H1 (cell line): ENCODE data around the gene ADAT3. TPM values are rescaled to one million over a fixed set of nuclear protein-coding genes. Genes with fewer than 3 reads are reported as not detected.

Source experiments
- CHD1 ChIP-seq: IDR thresholded peaks from 2 replicates; pipeline ENCODE4 v1.6.1; 2012; ENCODE audit warnings: low read depth, low read length, improper control_type of control experiment
- HDAC2 ChIP-seq, 2 experiments: fragments of 300-600 bp in 1 of 2; sonication (generic) in 1 of 2; IDR thresholded peaks; 2 replicates each; pipeline ENCODE4 v1.6.1; 2011 to 2012; ENCODE audit warnings: low read depth in 2 of 2, low read length in 2 of 2, mild to moderate bottlenecking in 2 of 2, moderate library complexity in 2 of 2, borderline replicate concordance in 1 of 2, inconsistent platforms in 1 of 2
- SUZ12 ChIP-seq: fragments of 200-600 bp; sonication (generic); IDR thresholded peaks from 2 replicates; pipeline ENCODE4 v1.6.1; 2012; ENCODE audit warnings: mild to moderate bottlenecking, inconsistent platforms, low read length, moderate library complexity, mixed read lengths
- polyA plus RNA-seq, 7 experiments: library from polyadenylated mRNA; depleted of rRNA in 3 of 7; stranded (reverse) in 5 of 7; unstranded in 2 of 7; fragments of >200 nt in 5 of 7; fragments of 200-250 nt in 2 of 7; gene quantifications; 1 replicate in 5 of 7; 2 replicates in 1 of 7; 4 replicates in 1 of 7; pipeline versions ENCODE4 v1.2.1 to v1.2.3, GENCODE V29; 2011 to 2013; ENCODE audit warnings: missing spikeins in 2 of 7, mixed read lengths in 2 of 7
- total RNA-seq: library from RNA; stranded (reverse); fragmentation: NEBNext Ultra II Directional; extraction: Animal tissue kit (Norgen Biotek cat#: 25700); gene quantifications from 2 replicates; pipeline ENCODE4 v1.2.1, GENCODE V29; 2021

The ADAT3 gene
- total and polyA plus RNA-seq, 2 of the 8 experiments (the other 6 are each of a cell fraction or from before 2014, with no cell fraction given) = 5.4 to 10.8 TPM

DNA sequence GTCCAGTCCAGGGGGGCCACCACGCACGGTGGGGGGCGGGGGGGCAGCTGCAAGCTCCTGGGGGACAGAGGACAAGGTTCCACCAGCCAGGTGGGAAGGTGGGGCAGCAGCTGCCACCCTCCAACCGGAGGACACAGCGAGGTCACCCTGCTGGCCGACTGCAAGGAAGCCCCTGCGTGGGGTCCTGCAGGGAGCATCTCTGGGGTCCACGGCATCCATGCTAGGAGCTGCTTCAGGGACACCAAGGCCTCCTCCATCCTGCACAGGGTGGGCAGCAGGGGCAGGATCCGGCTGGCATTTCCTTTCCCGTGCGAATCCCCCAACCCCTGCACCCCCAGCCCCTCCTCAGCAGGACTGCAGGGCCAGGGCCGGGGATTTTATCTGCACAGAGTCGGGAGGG is 33.6 kb upstream of the ADAT3 start (continued):
- TF ChIP-seq SUZ12 (no peak), HDAC2 (IDR thresholded peaks at IDR 0.05; ENCODE audit: borderline replicate concordance in 1 of 2, low read depth in 2 of 2, low read length in 2 of 2) (no peak), CHD1 (no peak)
